ENCODE results near the gene CCDC51. TPM values are rescaled to one million over a fixed set of nuclear protein-coding genes. Genes with fewer than 3 reads are reported as not detected.

The CCDC51 gene
- total and polyA plus RNA-seq, 4 donors: 6.6 to 14.4 (median 11.1) TPM

GRCh38 chr3:48430708-48431101 lies 9.2 kb downstream of the CCDC51 start:
- peaks cover 0 to 38% (median 15%) of the 10 kb centered on the region in 5 donors for H3K4me1 ChIP-seq (ENCODE audit: control insufficient read depth in 5 of 5, insufficient read depth in 5 of 5, low read length in 5 of 5)
- no peak for ATAC-seq (ENCODE audit: insufficient read depth, low FRiP score)
- TF ChIP-seq CTCF (IDR thresholded peaks at IDR 0.05; ENCODE audit: control extremely low read depth, extremely low read depth): no peak
- H3K4me3 ChIP-seq: no peak overlapping the region
- peaks cover 0 to 18% (median 14%) of the 10 kb centered on the region in 4 donors for H3K36me3 ChIP-seq (ENCODE audit: control insufficient read depth in 4 of 4, insufficient read depth in 4 of 4, low read length in 4 of 4)
- peak overlapping the region in 1 of 2 donors; percentile 36 for H3K9ac ChIP-seq (ENCODE audit: insufficient read depth in 1 of 2, low read length in 2 of 2)
- no peaks in the 10 kb centered on the region for H3K27me3 ChIP-seq (ENCODE audit: control insufficient read depth in 3 of 3, insufficient read depth in 3 of 3, low read length in 2 of 3)
- DNase-seq: no peak
- peak overlapping the region in 1 of 2 donors; percentile 89 for H3K27ac ChIP-seq (ENCODE audit: low read depth in 1 of 2, low read length in 1 of 2)
- WGBS, 2 donors: 69 to 100% methylated on average over 1 of the region's 1 CpG
- H3K9me3 ChIP-seq (ENCODE audit: control insufficient read depth in 4 of 4, insufficient read depth in 3 of 4, low read length in 3 of 4): no peaks in the 10 kb centered on the region

GRCh38 chr3:48429960-48430707 lies 9.8 kb downstream of the CCDC51 start, which contains the start of gene PLXNB1:
Gene PLXNB1, minus strand, starts transcription at chr3:48430086. Its CDS starts 5,475 bp downstream, at chr3:48424611.
- Histone ChIP-seq H3K4me3 (peak within 1 kb of the TSS; percentile 57), H3K9ac (ENCODE audit: insufficient read depth in 1 of 2, low read length in 2 of 2) (peak within 1 kb of the TSS; percentile 36 to 46), H3K9me3 (ENCODE audit: control insufficient read depth in 4 of 4, insufficient read depth in 3 of 4, low read length in 3 of 4) (no peaks in the 10 kb centered on the region), H3K4me1 (ENCODE audit: control insufficient read depth in 5 of 5, insufficient read depth in 5 of 5, low read length in 5 of 5) (peaks cover 0 to 43% (median 19%) of the 10 kb centered on the region in 5 donors), H3K27me3 (ENCODE audit: control insufficient read depth in 3 of 3, insufficient read depth in 3 of 3, low read length in 2 of 3) (no peaks in the 10 kb centered on the region), H3K36me3 (ENCODE audit: control insufficient read depth in 4 of 4, insufficient read depth in 4 of 4, low read length in 4 of 4) (peaks cover 0 to 18% (median 14%) of the 10 kb centered on the region in 4 donors), H3K27ac (ENCODE audit: low read depth in 1 of 2, low read length in 1 of 2) (peak within 1 kb of the TSS; percentile 89 to 95)
- 12 to 21% methylated on average over 15 of the region's 15 CpGs for WGBS, 2 donors
- TF ChIP-seq CTCF (IDR thresholded peaks at IDR 0.05; ENCODE audit: control extremely low read depth, extremely low read depth): no peak
- ATAC-seq (ENCODE audit: insufficient read depth, low FRiP score) (peak; percentile 20), DNase-seq (peak; percentile 84 to 95 (median 89))

- Histone ChIP-seq H3K9ac (ENCODE audit: insufficient read depth in 1 of 2, low read length in 2 of 2) (peak overlapping the region in 1 of 2 donors; percentile 46), H3K36me3 (ENCODE audit: control insufficient read depth in 4 of 4, insufficient read depth in 4 of 4, low read length in 4 of 4) (peaks cover 0 to 18% (median 14%) of the 10 kb centered on the region in 4 donors), H3K4me1 (ENCODE audit: control insufficient read depth in 5 of 5, insufficient read depth in 5 of 5, low read length in 5 of 5) (peaks cover 0 to 49% (median 22%) of the 10 kb centered on the region in 5 donors), H3K9me3 (ENCODE audit: control insufficient read depth in 4 of 4, insufficient read depth in 3 of 4, low read length in 3 of 4) (no peaks in the 10 kb centered on the region), H3K27ac (ENCODE audit: low read depth in 1 of 2, low read length in 1 of 2) (peak overlapping the region; percentile 89 to 95), H3K27me3 (ENCODE audit: control insufficient read depth in 3 of 3, insufficient read depth in 3 of 3, low read length in 2 of 3) (no peaks in the 10 kb centered on the region), H3K4me3 (peak overlapping the region; percentile 57)
- peak; percentile 51 to 77 (median 67) for DNase-seq
- no peak for TF ChIP-seq CTCF (IDR thresholded peaks at IDR 0.05; ENCODE audit: control extremely low read depth, extremely low read depth)
- ATAC-seq (ENCODE audit: insufficient read depth, low FRiP score): peak; percentile 46
- WGBS, 2 donors: 0 to 1% methylated on average over 52 to 86 of the region's 86 CpGs
Measured at GRCh38 chr3:48429317-48429959, 10.5 kb downstream of the CCDC51 start.

All from lung (tissue), 12 donors.